Measurements from ENCODE around the gene MAN1C1. TPM values are rescaled to one million over a fixed set of nuclear protein-coding genes. Genes with fewer than 3 reads are reported as not detected.

MAN1C1 gene
- polyA plus RNA-seq, 1 of the 3 experiments (the other 2 are of a cell fraction) = 0.20 TPM

DNA sequence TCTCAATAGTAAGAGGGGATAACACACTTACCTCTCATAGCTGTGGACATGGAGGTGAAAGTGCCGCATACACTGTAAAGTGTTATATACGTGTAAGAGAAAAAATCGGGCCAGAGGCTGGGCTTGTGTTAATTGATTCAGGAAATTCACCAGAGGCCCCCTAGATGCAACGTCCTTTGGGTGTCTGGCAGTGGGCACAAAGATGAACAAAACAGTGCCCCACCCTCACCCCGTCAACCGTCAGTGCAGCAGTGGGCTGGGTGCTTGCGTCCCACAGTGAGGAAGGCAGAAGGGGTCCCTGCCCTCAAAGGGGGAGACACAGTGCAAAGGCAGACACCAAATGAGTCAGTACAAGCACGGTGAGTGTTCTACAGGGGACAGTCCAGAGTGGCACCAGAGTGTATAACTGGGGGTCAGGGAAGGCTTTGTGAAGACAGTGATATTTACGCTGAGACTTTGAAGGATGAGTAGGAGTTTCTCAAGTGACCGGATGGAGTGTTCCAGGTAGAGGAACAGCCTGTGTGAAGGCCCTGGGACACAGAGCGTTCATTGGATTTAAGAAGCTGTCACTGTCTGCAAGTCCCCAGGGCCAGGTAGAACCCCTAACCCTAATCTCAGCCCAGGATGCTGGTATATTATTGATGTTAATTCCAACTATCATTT lies 196.6 kb downstream of the MAN1C1 start:
- no peak overlapping the region for H3K27ac ChIP-seq (ENCODE audit: low read depth in 2 of 2, low read length in 1 of 2)
- H3K4me2 ChIP-seq = no peak overlapping the region
- H2AFZ ChIP-seq (ENCODE audit: low read depth) = no peak overlapping the region
- CTCF ChIA-PET = interaction anchor here (0.9 to 1.6 kb wide), 3 partner anchors 185 to 205 kb away, joined by 3 to 5 read pairs (median 3); partner anchors contain the start of gene PAFAH2
- H3K27me3 ChIP-seq (ENCODE audit: insufficient read depth) = no peaks in the 10 kb centered on the region
- no peaks in the 10 kb centered on the region for H3K9me3 ChIP-seq
- DNase-seq = no peak
- no peaks in the 10 kb centered on the region for H3K9me2 ChIP-seq
- peaks cover 0 to 48% of the 10 kb centered on the region in 2 experiments for H3K36me3 ChIP-seq (replicated peaks in 1 of 2; ENCODE audit: control insufficient read depth in 1 of 2, insufficient read depth in 2 of 2, low read length in 1 of 2)
- no peak overlapping the region for H3K4me3 ChIP-seq (ENCODE audit: low read depth in 2 of 2, low read length in 1 of 2)
- no peak for TF ChIP-seq TEAD4 (IDR thresholded peaks at IDR 0.05; ENCODE audit: borderline replicate concordance, insufficient read depth)
- no peaks in the 10 kb centered on the region for H4K20me1 ChIP-seq (ENCODE audit: insufficient read depth)
- H3K4me1 ChIP-seq (ENCODE audit: control insufficient read depth in 1 of 2, insufficient read depth in 2 of 2, low read depth in 1 of 2, low read length in 1 of 2) = peaks cover 0 to 15% of the 10 kb centered on the region in 2 experiments; a peak in 1 of 4 replicates
- WGBS (ENCODE audit: low lambda C conversion rate) = 77% methylated on average over 9 of the region's 11 CpGs
- no peak overlapping the region for H3K9ac ChIP-seq
- POLR2A ChIA-PET = interaction anchor here (0.7 kb wide), 1 partner anchor 137 kb away, joined by 3 read pairs; no protein-coding TSS in a partner anchor
- no peaks in the 10 kb centered on the region for H3F3A ChIP-seq (replicated peaks; ENCODE audit: insufficient read depth)
- no peaks in the 10 kb centered on the region for H3K79me2 ChIP-seq (ENCODE audit: insufficient read depth)

DNA sequence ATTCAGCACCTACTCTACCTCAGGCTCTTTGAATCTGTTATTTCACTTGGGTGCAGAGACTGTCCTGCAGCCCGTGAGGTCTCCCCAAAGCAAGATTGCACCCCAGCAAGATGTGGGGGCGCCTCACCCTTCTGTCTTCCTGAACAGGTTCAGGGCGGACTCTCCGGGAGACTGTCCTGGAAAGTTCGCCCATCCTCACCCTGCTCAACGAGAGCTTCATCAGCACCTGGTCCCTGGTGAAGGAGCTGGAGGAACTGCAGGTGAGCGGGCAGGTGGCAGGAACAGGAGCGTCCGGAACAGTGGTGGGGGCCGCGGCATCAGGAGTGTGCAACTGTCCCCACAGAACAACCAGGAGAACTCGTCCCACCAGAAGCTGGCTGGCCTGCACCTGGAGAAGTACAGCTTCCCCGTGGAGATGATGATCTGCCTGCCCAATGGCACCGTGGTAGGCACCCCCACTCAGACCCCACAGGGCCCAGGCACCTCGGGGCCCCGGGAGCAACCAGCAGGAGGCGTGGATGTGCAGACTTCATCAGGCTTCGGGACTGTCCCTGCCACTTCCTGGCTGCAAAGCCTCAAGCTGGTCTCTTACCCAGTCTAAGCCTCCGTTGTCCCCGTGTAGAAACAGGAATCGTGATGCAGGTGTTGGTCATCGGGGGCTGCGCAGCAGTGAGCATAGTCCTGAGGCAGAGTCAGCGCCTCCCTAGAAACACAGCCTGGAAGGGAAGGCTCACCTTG lies 197.3 kb downstream of the MAN1C1 start:
- no peaks in the 10 kb centered on the region for H3K9me3 ChIP-seq
- H3K4me2 ChIP-seq = no peak overlapping the region
- TF ChIP-seq, protein P1, sequence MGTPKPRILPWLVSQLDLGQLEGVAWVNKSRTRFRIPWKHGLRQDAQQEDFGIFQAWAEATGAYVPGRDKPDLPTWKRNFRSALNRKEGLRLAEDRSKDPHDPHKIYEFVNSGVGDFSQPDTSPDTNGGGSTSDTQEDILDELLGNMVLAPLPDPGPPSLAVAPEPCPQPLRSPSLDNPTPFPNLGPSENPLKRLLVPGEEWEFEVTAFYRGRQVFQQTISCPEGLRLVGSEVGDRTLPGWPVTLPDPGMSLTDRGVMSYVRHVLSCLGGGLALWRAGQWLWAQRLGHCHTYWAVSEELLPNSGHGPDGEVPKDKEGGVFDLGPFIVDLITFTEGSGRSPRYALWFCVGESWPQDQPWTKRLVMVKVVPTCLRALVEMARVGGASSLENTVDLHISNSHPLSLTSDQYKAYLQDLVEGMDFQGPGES (IDR thresholded peaks at IDR 0.05; ENCODE audit: low read depth, low read length) = no peak
- TF ChIP-seq POLR2AphosphoS5 (IDR thresholded peaks at IDR 0.05; ENCODE audit: low read depth, low read length) = no peak
- H3K9ac ChIP-seq = no peak overlapping the region
- H3K79me2 ChIP-seq (ENCODE audit: insufficient read depth) = no peaks in the 10 kb centered on the region
- peaks cover 0 to 42% of the 10 kb centered on the region in 2 experiments for H3K36me3 ChIP-seq (replicated peaks in 1 of 2; ENCODE audit: control insufficient read depth in 1 of 2, insufficient read depth in 2 of 2, low read length in 1 of 2)
- no peak overlapping the region for H3K4me3 ChIP-seq (ENCODE audit: low read depth in 2 of 2, low read length in 1 of 2)
- no peak for DNase-seq
- H3K9me2 ChIP-seq = no peaks in the 10 kb centered on the region
- WGBS (ENCODE audit: low lambda C conversion rate) = 92% methylated on average over 10 of the region's 24 CpGs
- H2AFZ ChIP-seq (ENCODE audit: low read depth) = no peak overlapping the region
- H3F3A ChIP-seq (replicated peaks; ENCODE audit: insufficient read depth) = no peaks in the 10 kb centered on the region
- peaks cover 6 to 22% of the 10 kb centered on the region in 2 experiments; a peak in 1 of 4 replicates for H3K4me1 ChIP-seq (ENCODE audit: control insufficient read depth in 1 of 2, insufficient read depth in 2 of 2, low read depth in 1 of 2, low read length in 1 of 2)
- no peaks in the 10 kb centered on the region for H3K27me3 ChIP-seq (ENCODE audit: insufficient read depth)
- no peak overlapping the region for H3K27ac ChIP-seq (ENCODE audit: low read depth in 2 of 2, low read length in 1 of 2)
- ChIA-PET CTCF (interaction anchor here (1.2 to 1.6 kb wide), 2 partner anchors 184 to 206 kb away, joined by 3 to 5 read pairs; partner anchors contain the start of gene PAFAH2), POLR2A (interaction anchor here (1.0 kb wide), 1 partner anchor 205 kb away, joined by 3 read pairs; no protein-coding TSS in a partner anchor)
- no peaks in the 10 kb centered on the region for H4K20me1 ChIP-seq (ENCODE audit: insufficient read depth)

DNA sequence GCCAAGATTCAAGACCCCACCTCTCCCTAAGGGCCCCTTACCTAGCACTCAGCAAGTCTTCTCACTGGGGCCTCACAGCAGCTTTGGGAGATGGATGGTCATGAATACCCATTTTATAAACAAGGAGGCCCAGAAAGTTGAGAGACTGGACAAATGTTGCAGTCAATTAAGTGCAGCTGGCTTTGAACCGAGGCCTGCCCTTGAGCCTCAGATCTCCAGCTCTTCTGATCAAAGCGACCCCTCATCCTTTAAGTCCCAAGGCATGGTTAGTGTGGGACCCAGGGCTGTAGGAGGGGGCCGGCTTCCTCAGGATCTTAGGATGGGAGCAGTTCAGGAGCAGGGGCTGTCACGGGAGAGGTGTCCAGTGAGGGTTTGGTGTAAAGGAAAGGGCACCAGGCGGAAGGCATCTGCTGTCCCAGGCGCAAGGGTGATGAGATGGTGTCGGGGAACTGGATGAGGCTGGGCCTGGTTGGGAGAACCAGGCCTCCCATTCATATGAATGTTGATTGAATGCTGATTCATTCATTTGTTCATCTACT lies 198.0 kb downstream of the MAN1C1 start:
- Histone ChIP-seq H3K9me2 (no peaks in the 10 kb centered on the region), H3K4me3 (ENCODE audit: low read depth in 2 of 2, low read length in 1 of 2) (no peak overlapping the region), H3K79me2 (ENCODE audit: insufficient read depth) (no peaks in the 10 kb centered on the region), H2AFZ (ENCODE audit: low read depth) (no peak overlapping the region), H3K36me3 (replicated peaks in 1 of 2; ENCODE audit: control insufficient read depth in 1 of 2, insufficient read depth in 2 of 2, low read length in 1 of 2) (peaks cover 0 to 35% of the 10 kb centered on the region in 2 experiments), H3F3A (replicated peaks; ENCODE audit: insufficient read depth) (no peaks in the 10 kb centered on the region), H3K27ac (ENCODE audit: low read depth in 2 of 2, low read length in 1 of 2) (no peak overlapping the region), H3K27me3 (ENCODE audit: insufficient read depth) (no peaks in the 10 kb centered on the region), H3K9me3 (no peaks in the 10 kb centered on the region), H3K4me1 (ENCODE audit: control insufficient read depth in 1 of 2, insufficient read depth in 2 of 2, low read depth in 1 of 2, low read length in 1 of 2) (peaks cover 8 to 23% of the 10 kb centered on the region in 2 experiments; a peak in 1 of 4 replicates), H3K9ac (no peak overlapping the region), H4K20me1 (ENCODE audit: insufficient read depth) (no peaks in the 10 kb centered on the region), H3K4me2 (no peak overlapping the region)
- 92% methylated on average over 7 of the region's 7 CpGs for WGBS (ENCODE audit: low lambda C conversion rate)
- ChIA-PET CTCF (interaction anchor here (0.6 to 1.6 kb wide), 5 partner anchors 56 to 206 kb away, joined by 3 to 5 read pairs (median 3); partner anchors contain the start of gene PAFAH2), POLR2A (interaction anchor here (1.0 kb wide), 1 partner anchor 206 kb away, joined by 3 read pairs; no protein-coding TSS in a partner anchor)
- no peak for DNase-seq
- TF ChIP-seq SMC3 (IDR thresholded peaks at IDR 0.05; ENCODE audit: low read depth, low read length) (no peak), CHD2 (IDR thresholded peaks at IDR 0.05; ENCODE audit: low read length, partially characterized antibody) (no peak), NFIC (IDR thresholded peaks at IDR 0.05; ENCODE audit: borderline replicate concordance) (no peak), FOXJ3 (CRISPR knock-in tag; IDR thresholded peaks at IDR 0.05) (no peak), JUND (IDR thresholded peaks at IDR 0.05) (no peak), EP300 (IDR thresholded peaks at IDR 0.05; ENCODE audit: borderline replicate concordance in 1 of 2, low read depth in 1 of 2, low read length in 1 of 2) (no peak), TEAD4 (IDR thresholded peaks at IDR 0.05; ENCODE audit: borderline replicate concordance, insufficient read depth) (no peak), EZH2phosphoT487 (IDR thresholded peaks at IDR 0.05; ENCODE audit: borderline replicate concordance, low read depth) (no peak)
- TF ChIP-seq, protein P2, sequence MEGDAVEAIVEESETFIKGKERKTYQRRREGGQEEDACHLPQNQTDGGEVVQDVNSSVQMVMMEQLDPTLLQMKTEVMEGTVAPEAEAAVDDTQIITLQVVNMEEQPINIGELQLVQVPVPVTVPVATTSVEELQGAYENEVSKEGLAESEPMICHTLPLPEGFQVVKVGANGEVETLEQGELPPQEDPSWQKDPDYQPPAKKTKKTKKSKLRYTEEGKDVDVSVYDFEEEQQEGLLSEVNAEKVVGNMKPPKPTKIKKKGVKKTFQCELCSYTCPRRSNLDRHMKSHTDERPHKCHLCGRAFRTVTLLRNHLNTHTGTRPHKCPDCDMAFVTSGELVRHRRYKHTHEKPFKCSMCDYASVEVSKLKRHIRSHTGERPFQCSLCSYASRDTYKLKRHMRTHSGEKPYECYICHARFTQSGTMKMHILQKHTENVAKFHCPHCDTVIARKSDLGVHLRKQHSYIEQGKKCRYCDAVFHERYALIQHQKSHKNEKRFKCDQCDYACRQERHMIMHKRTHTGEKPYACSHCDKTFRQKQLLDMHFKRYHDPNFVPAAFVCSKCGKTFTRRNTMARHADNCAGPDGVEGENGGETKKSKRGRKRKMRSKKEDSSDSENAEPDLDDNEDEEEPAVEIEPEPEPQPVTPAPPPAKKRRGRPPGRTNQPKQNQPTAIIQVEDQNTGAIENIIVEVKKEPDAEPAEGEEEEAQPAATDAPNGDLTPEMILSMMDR (IDR thresholded peaks at IDR 0.05) = no peak
- TF ChIP-seq, protein P1 (IDR thresholded peaks at IDR 0.05; ENCODE audit: low read depth, low read length) = no peak
- TF ChIP-seq, protein P3, sequence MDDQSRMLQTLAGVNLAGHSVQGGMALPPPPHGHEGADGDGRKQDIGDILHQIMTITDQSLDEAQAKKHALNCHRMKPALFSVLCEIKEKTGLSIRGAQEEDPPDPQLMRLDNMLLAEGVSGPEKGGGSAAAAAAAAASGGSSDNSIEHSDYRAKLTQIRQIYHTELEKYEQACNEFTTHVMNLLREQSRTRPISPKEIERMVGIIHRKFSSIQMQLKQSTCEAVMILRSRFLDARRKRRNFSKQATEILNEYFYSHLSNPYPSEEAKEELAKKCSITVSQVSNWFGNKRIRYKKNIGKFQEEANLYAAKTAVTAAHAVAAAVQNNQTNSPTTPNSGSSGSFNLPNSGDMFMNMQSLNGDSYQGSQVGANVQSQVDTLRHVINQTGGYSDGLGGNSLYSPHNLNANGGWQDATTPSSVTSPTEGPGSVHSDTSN (IDR thresholded peaks at IDR 0.05) = no peak
